H1 (cell line): ENCODE measurements around the gene FAM120A. TPM values are rescaled to one million over a fixed set of nuclear protein-coding genes. Genes with fewer than 3 reads are reported as not detected.

Source experiments
- CTCF ChIA-PET: fragments of 300-600 bp; sonication (Branson Sonifier 250); formaldehyde crosslinking; loops from one replicate; lab custom pipeline; 2021; ENCODE audit not compliant: partially characterized antibody; lab: Charles Lee
- POLR2A ChIA-PET: fragments of 300-600 bp; sonication (Branson Sonifier 250); formaldehyde crosslinking; loops from one replicate; lab custom pipeline; 2021; ENCODE audit warnings: inconsistent platforms; ENCODE audit not compliant: partially characterized antibody; lab: Charles Lee
- DNase-seq, 2 experiments: peaks; one replicate each; pipeline versions ENCODE4 v3.0.0 to v3.0.0-alpha.2; 2010 to 2022; ENCODE audit warnings: low spot score in 2 of 2, low read depth in 1 of 2, mixed read lengths in 1 of 2
- FAIRE-seq: peaks from 2 replicates; lab custom pipeline; 2011; peaks lifted over from hg19 to GRCh38; lab: Jason Lieb, UNC
- H2AFZ ChIP-seq: 2 replicates; pipeline ENCODE4 v1.8.1; 2012; ENCODE audit warnings: low read length, inconsistent platforms
- H2AK5ac ChIP-seq: 2 replicates; pipeline ENCODE4 v1.6.1; 2013; ENCODE audit warnings: low read depth, low read length
- H2BK120ac ChIP-seq: replicated peaks from 2 replicates; pipeline ENCODE3; 2013; ENCODE audit warnings: low read depth, low read length, inconsistent platforms
- H2BK12ac ChIP-seq: 2 replicates; pipeline ENCODE4 v1.6.1; 2013; ENCODE audit warnings: low read depth, low read length
- H2BK15ac ChIP-seq: 2 replicates; pipeline ENCODE4 v1.6.1; 2013; ENCODE audit warnings: low read length
- H2BK20ac ChIP-seq: 2 replicates; pipeline ENCODE4 v1.6.1; 2013; ENCODE audit warnings: low read length
- H2BK5ac ChIP-seq: 2 replicates; pipeline ENCODE4 v1.6.1; 2013; ENCODE audit warnings: low read depth, low read length
- H3K14ac ChIP-seq: 2 replicates; pipeline ENCODE4 v1.6.1; 2013; ENCODE audit warnings: inconsistent platforms; ENCODE audit not compliant: insufficient read length
- H3K18ac ChIP-seq: 2 replicates; pipeline ENCODE4 v1.6.1; 2013; ENCODE audit warnings: low read length; ENCODE audit errors: extremely low read depth
- H3K23ac ChIP-seq: 2 replicates; pipeline ENCODE4 v1.6.1; 2013; ENCODE audit warnings: inconsistent platforms; ENCODE audit not compliant: insufficient read length
- H3K23me2 ChIP-seq: 2 replicates; pipeline ENCODE4 v1.6.1; 2013; ENCODE audit warnings: low read depth, low read length
- H3K27ac ChIP-seq: 2 replicates; pipeline ENCODE4 v1.6.1; 2011; ENCODE audit warnings: low read depth, low read length, inconsistent platforms
- H3K27me3 ChIP-seq, 4 experiments: replicated peaks in 1 of 4; 1 replicate in 1 of 4; 2 replicates in 3 of 4; pipeline versions ENCODE4 v1.6.1 to v1.8.1; 2011 to 2013; ENCODE audit warnings: low read length in 3 of 4, mild to moderate bottlenecking in 3 of 4, inconsistent platforms in 2 of 4, mixed read lengths in 2 of 4, moderate library complexity in 1 of 4; ENCODE audit not compliant: control insufficient read depth in 3 of 4, insufficient read depth in 3 of 4; ENCODE audit errors: extremely low read depth in 1 of 4
- H3K36me3 ChIP-seq, 4 experiments: 2 replicates each; pipeline versions ENCODE4 v1.6.1 to v1.8.1; 2011 to 2013; ENCODE audit warnings: mild to moderate bottlenecking in 4 of 4, low read length in 3 of 4, moderate library complexity in 2 of 4, control low read depth in 1 of 4, inconsistent platforms in 1 of 4; ENCODE audit not compliant: insufficient read depth in 4 of 4, control insufficient read depth in 2 of 4
- H3K4ac ChIP-seq: replicated peaks from 2 replicates; pipeline ENCODE3; 2013; ENCODE audit warnings: low read length, low read depth, mixed read lengths, inconsistent platforms; ENCODE audit not compliant: insufficient read length
- H3K4me1 ChIP-seq, 4 experiments: replicated peaks in 1 of 4; 1 replicate in 1 of 4; 2 replicates in 3 of 4; pipeline versions ENCODE4 v1.6.1 to v1.8.1; 2011 to 2013; ENCODE audit warnings: low read length in 3 of 4, inconsistent platforms in 2 of 4, mixed read lengths in 1 of 4; ENCODE audit not compliant: insufficient read depth in 4 of 4, control insufficient read depth in 3 of 4
- H3K4me2 ChIP-seq, 2 experiments: 2 replicates each; pipeline versions ENCODE4 v1.6.1 to v1.8.1; 2011 to 2013; ENCODE audit warnings: low read depth in 2 of 2, low read length in 2 of 2, control low read depth in 1 of 2, inconsistent platforms in 1 of 2, mild to moderate bottlenecking in 1 of 2; ENCODE audit not compliant: insufficient read depth in 1 of 2
- H3K4me3 ChIP-seq, 4 experiments: fragments of 200-600, 300-600 bp in 1 of 4; sonication (generic), shearing (Covaris generic), sonication (Bioruptor Twin) in 1 of 4; 2 replicates each; pipeline versions ENCODE4 v1.5.1 to v1.8.1; 2011 to 2016; ENCODE audit warnings: low read length in 4 of 4, low read depth in 3 of 4, control low read depth in 2 of 4, inconsistent platforms in 2 of 4, mild to moderate bottlenecking in 2 of 4, mixed read lengths in 1 of 4, moderate library complexity in 1 of 4; ENCODE audit not compliant: insufficient read depth in 2 of 4; ENCODE audit errors: extremely low read depth in 1 of 4
- H3K56ac ChIP-seq: replicated peaks from 2 replicates; pipeline ENCODE3; 2013; ENCODE audit warnings: low read depth, mild to moderate bottlenecking, mixed read lengths, low read length, inconsistent platforms; ENCODE audit not compliant: insufficient read length
- H3K79me1 ChIP-seq: 2 replicates; pipeline ENCODE4 v1.6.1; 2013; ENCODE audit warnings: low read depth, low read length, control low read depth
- H3K79me2 ChIP-seq, 2 experiments: 2 replicates each; pipeline versions ENCODE4 v1.6.1 to v1.8.1; 2012 to 2013; ENCODE audit warnings: low read length in 2 of 2, mild to moderate bottlenecking in 2 of 2, inconsistent platforms in 1 of 2; ENCODE audit not compliant: insufficient read depth in 2 of 2, control insufficient read depth in 1 of 2
- H3K9ac ChIP-seq, 4 experiments: replicated peaks in 1 of 4; 1 replicate in 1 of 4; 2 replicates in 3 of 4; pipeline versions ENCODE4 v1.6.1 to v1.8.1; 2011 to 2013; ENCODE audit warnings: low read depth in 3 of 4, low read length in 3 of 4, control low read depth in 2 of 4, mild to moderate bottlenecking in 2 of 4, moderate library complexity in 2 of 4, inconsistent platforms in 1 of 4; ENCODE audit errors: extremely low read depth in 1 of 4
- H3K9me3 ChIP-seq, 2 experiments: 2 replicates each; pipeline versions ENCODE4 v1.6.1 to v1.8.1; 2012 to 2013; ENCODE audit warnings: mild to moderate bottlenecking in 2 of 2, moderate library complexity in 2 of 2, control low read depth in 1 of 2, inconsistent platforms in 1 of 2, low read depth in 1 of 2, low read length in 1 of 2, mixed read lengths in 1 of 2; ENCODE audit not compliant: insufficient read depth in 2 of 2
- H4K20me1 ChIP-seq, 2 experiments: replicated peaks in 1 of 2; 2 replicates each; pipeline versions ENCODE3 to v1.8.1; 2011 to 2013; ENCODE audit warnings: inconsistent platforms in 2 of 2, low read length in 2 of 2, mild to moderate bottlenecking in 1 of 2; ENCODE audit not compliant: insufficient read depth in 2 of 2, control insufficient read depth in 1 of 2
- H4K5ac ChIP-seq: 2 replicates; pipeline ENCODE4 v1.6.1; 2013; ENCODE audit warnings: low read length, low read depth, mixed read lengths, inconsistent platforms; ENCODE audit not compliant: insufficient read length
- H4K8ac ChIP-seq: 2 replicates; pipeline ENCODE4 v1.8.0; 2013; ENCODE audit warnings: mild to moderate bottlenecking, moderate library complexity, low read length, inconsistent platforms; ENCODE audit not compliant: insufficient read depth; ENCODE audit errors: extremely low read depth
- H4K91ac ChIP-seq: replicated peaks from 2 replicates; pipeline ENCODE3; 2013; ENCODE audit warnings: low read length, mixed read lengths, inconsistent platforms; ENCODE audit not compliant: insufficient read length
- ATF3 ChIP-seq: IDR thresholded peaks from 2 replicates; pipeline ENCODE4 v1.6.1; 2011; ENCODE audit warnings: low read depth, mild to moderate bottlenecking, low read length; ENCODE audit not compliant: insufficient read depth
- BACH1 ChIP-seq: IDR thresholded peaks from 2 replicates; pipeline ENCODE4 v1.6.1; 2012; ENCODE audit warnings: low read length, improper control_type of control experiment
- CBX5 ChIP-seq: fragments of 300-800, 300-1000 bp; sonication (generic); IDR thresholded peaks from 2 replicates; pipeline ENCODE4 v1.7.1; 2016; ENCODE audit warnings: antibody characterized with exemption, low read length, low read depth
- CREB1 ChIP-seq: IDR thresholded peaks from 2 replicates; pipeline ENCODE4 v1.6.1; 2012; ENCODE audit warnings: inconsistent platforms
- CTBP2 ChIP-seq: IDR thresholded peaks from 2 replicates; pipeline ENCODE4 v1.7.0; 2011; ENCODE audit warnings: borderline replicate concordance, mild to moderate bottlenecking, moderate library complexity, mixed read lengths, low read length; ENCODE audit not compliant: insufficient read depth, insufficient read length
- EGR1 ChIP-seq: IDR thresholded peaks from 2 replicates; pipeline ENCODE4 v1.6.1; 2011; ENCODE audit warnings: low read depth, low read length, borderline replicate concordance
- GTF2F1 ChIP-seq: IDR thresholded peaks from 2 replicates; pipeline ENCODE4 v1.6.1; 2012; ENCODE audit warnings: low read depth, low read length, improper control_type of control experiment, borderline replicate concordance
- NRF1 ChIP-seq: IDR thresholded peaks from 2 replicates; pipeline ENCODE4 v1.6.1; 2011; ENCODE audit warnings: mild to moderate bottlenecking, low read depth, low read length, improper control_type of control experiment
- PHF8 ChIP-seq: fragments of 200-600 bp; sonication (generic); conservative IDR thresholded peaks from 2 replicates; pipeline ENCODE4 v1.7.1; 2012; ENCODE audit warnings: low read depth, mild to moderate bottlenecking, inconsistent platforms, low read length, moderate library complexity
- POLR2AphosphoS5 ChIP-seq: IDR thresholded peaks from 2 replicates; pipeline ENCODE4 v1.6.1; 2011; ENCODE audit warnings: low read depth, low read length
- SIX5 ChIP-seq: IDR thresholded peaks from 2 replicates; pipeline ENCODE4 v1.6.1; 2011; ENCODE audit warnings: mild to moderate bottlenecking, low read depth, low read length
- TAF1 ChIP-seq: IDR thresholded peaks from 2 replicates; pipeline ENCODE4 v1.6.1; 2011; ENCODE audit warnings: mild to moderate bottlenecking, low read depth, low read length
- TEAD4 ChIP-seq: IDR thresholded peaks from 2 replicates; pipeline ENCODE4 v1.6.1; 2012; ENCODE audit warnings: low read depth, low read length, inconsistent platforms, mixed read lengths
- WGBS, 2 experiments: shearing (Covaris generic) in 1 of 2; methylation state at CpG; one replicate each; pipeline versions ENCODE4 v1.1.6 to v1.1.7; 2013 to 2015; ENCODE audit warnings: low lambda C conversion rate in 2 of 2, mixed read lengths in 2 of 2, inconsistent platforms in 1 of 2, low coverage in 1 of 2, missing lambda C conversion rate in 1 of 2; ENCODE audit not compliant: insufficient replicate concordance in 2 of 2, insufficient coverage in 1 of 2, insufficient read length in 1 of 2; ENCODE audit errors: extremely low coverage in 1 of 2, missing lambda C conversion rate in 1 of 2; 5-methylcytosine and 5-hydroxymethylcytosine counted together
- polyA plus RNA-seq, 7 experiments: library from polyadenylated mRNA; depleted of rRNA in 3 of 7; stranded (reverse) in 5 of 7; unstranded in 2 of 7; fragments of >200 nt in 5 of 7; fragments of 200-250 nt in 2 of 7; gene quantifications; 1 replicate in 5 of 7; 2 replicates in 1 of 7; 4 replicates in 1 of 7; pipeline versions ENCODE4 v1.2.1 to v1.2.3, GENCODE V29; 2011 to 2013; ENCODE audit warnings: missing spikeins in 2 of 7, mixed read lengths in 2 of 7
- total RNA-seq: library from RNA; stranded (reverse); fragmentation: NEBNext Ultra II Directional; extraction: Animal tissue kit (Norgen Biotek cat#: 25700); gene quantifications from 2 replicates; pipeline ENCODE4 v1.2.1, GENCODE V29; 2021

The FAM120A gene
- total and polyA plus RNA-seq, 2 of the 8 experiments (the other 6 are each of a cell fraction or from before 2014, with no cell fraction given), result 24.9 to 54.7 TPM

DNA sequence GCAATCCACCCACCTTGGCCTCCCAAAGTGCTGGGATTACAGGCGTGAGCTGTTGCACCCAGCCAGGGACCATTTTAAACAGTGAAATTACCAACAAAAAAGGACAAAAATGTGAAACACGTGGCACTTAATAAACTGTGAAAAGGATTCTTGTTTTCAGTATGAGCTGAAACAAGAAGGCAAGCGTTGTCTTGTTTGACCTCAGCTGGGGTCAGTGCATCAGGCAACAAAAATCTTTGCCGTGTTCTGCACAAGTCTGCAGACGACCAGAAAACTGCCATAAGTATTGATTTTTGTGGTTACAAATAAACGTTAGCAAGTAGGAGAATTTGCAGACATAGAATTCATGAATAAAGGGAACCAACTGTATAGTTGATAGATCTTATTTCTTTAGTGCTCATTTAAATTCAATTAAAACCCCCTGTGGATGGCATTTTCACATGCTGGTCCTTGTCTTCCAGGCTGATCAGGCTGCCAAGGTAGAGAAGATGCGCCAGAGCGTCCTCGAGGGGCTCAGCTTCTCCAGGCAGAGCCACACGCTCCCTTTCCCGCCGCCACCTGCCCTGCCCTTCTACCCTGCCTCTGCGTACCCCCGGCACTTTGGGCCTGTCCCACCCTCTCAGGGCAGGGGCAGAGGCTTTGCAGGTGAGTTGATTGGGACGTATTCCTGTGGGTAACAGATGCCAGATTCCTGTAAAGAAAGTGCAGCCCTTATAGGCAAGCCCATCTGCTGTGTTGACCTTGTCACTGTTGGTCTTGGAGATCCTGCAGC, 106.1 kb downstream of the FAM120A start:
- Histone ChIP-seq H4K8ac (no peak overlapping the region), H2AK5ac (no peak overlapping the region), H3K4me1 (peaks cover 0 to 1% (median 0%) of the 10 kb centered on the region in 4 experiments; a peak in 2 of 7 replicates), H3K9ac (no peak overlapping the region), H4K5ac (no peak overlapping the region), H3K79me2 (no peaks in the 10 kb centered on the region), H3K9me3 (no peaks in the 10 kb centered on the region), H4K91ac (no peak overlapping the region), H2BK5ac (no peak overlapping the region), H2BK20ac (no peak overlapping the region), H2BK15ac (no peak overlapping the region), H3K4me3 (no peak overlapping the region), H3K18ac (no peak overlapping the region), H3K14ac (no peak overlapping the region), H2BK120ac (no peak overlapping the region), H3K4ac (no peak overlapping the region), H4K20me1 (peaks cover 2 to 5% of the 10 kb centered on the region in 2 experiments), H2AFZ (no peak overlapping the region), H3K27me3 (no peaks in the 10 kb centered on the region), H3K4me2 (no peak overlapping the region), H3K56ac (no peak overlapping the region), H3K36me3 (peaks cover 11 to 49% (median 24%) of the 10 kb centered on the region in 4 experiments; a peak in 7 of 8 replicates), H3K79me1 (no peaks in the 10 kb centered on the region), H3K23me2 (no peaks in the 10 kb centered on the region; the same call in 1 of the 2 replicates), H3K27ac (no peak overlapping the region), H3K23ac (no peak overlapping the region), H2BK12ac (no peak overlapping the region)
- FAIRE-seq (no peak), DNase-seq (no peak)
- ChIA-PET CTCF (interaction anchor here (0.6 to 2.5 kb wide), 4 partner anchors 8 to 31 kb away, joined by 3 to 11 read pairs (median 4); no protein-coding TSS in a partner anchor), POLR2A (no interaction called here)
- WGBS, 2 experiments, result 90% methylated on average over 15 of the region's 15 CpGs; no CpG with 5 or more reads in 1 of the 2 experiments
- TF ChIP-seq TEAD4 (no peak), TAF1 (no peak), ATF3 (no peak), EGR1 (no peak), BACH1 (no peak), CBX5 (no peak), SIX5 (no peak), CTBP2 (no peak), PHF8 (no peak), GTF2F1 (no peak), POLR2AphosphoS5 (no peak), CREB1 (no peak), NRF1 (no peak)
